Stimulated activated CD4-positive, alpha-beta T cell treated with anti-CD3 and anti-CD28 coated beads, Interleukin-4, amount 100 ng/mL, for 48 hours (primary cell): ENCODE measurements around the gene ANKMY1.
"Not testable (repeated sequence)": the region's sequence is repeated elsewhere in the genome, so short reads cannot be mapped to it uniquely, and the experiment has no call there.

Source experiments
- DNase-seq, 2 donors: peaks; one replicate each; pipeline ENCODE4 v3.0.0-alpha.2; 2020; ENCODE audit warnings: low read depth in 2 of 2

ANKMY1 gene

DNA sequence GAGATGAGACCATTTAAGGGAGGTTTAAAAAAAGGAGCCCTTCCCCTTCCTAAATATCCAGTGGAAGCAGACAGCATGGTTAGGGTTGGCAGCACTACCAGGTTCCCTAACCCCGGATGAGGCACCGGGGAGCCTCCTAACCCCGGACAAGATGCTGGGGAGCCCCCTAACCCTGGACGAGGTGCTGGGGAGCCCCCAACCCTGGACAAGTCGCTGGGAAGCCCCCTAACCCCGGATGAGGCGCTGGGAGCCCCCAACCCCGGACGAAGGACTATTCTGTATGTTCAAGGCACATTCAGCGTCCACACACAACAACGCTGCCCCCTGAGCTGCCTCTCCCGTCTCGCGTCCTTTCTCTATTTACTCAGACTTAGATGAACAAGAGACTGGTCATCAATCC lies 51.9 kb downstream of the ANKMY1 start:
- no peak for DNase-seq

DNA sequence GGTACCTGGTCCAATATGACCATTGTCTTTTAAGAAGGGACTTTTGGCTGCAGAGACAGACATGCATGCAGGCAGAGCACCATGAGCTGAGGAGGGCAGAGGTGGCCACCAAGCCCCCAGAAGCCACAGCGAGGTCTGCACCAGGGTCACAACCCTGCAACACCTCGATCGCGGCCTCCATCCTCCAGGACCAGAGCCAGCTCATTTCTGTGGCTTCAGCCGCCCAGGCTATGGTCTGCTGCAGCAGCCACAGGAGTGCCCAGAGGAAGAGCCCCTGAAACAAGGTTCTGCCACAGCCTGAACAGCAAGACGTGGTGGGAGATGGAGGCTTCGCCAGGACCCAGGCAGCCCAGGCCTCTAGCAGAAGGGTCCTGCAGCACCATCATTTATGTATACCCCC lies 53.9 kb downstream of the ANKMY1 start:
- no peak for DNase-seq

DNA sequence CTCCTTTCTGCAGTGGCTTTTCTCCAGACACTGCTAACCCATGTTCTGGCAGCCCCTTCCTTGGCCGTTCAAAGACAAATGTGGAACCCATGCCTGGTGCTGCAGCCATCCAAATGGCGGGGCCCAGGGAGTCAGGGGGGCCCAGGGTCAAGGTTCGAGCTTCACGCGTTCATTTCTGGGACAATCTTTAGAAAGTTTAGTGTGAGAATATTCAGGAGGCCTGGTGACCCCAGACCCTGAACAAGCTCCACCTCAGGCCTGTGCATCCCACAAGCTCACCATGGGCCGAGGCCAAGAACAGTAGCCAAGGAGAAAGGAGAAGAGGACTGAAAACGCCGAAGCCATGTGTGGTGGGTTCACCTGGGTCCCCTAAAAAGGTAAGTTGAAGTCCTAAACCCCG lies 54.4 kb downstream of the ANKMY1 start:
- DNase-seq, result no peak

DNA sequence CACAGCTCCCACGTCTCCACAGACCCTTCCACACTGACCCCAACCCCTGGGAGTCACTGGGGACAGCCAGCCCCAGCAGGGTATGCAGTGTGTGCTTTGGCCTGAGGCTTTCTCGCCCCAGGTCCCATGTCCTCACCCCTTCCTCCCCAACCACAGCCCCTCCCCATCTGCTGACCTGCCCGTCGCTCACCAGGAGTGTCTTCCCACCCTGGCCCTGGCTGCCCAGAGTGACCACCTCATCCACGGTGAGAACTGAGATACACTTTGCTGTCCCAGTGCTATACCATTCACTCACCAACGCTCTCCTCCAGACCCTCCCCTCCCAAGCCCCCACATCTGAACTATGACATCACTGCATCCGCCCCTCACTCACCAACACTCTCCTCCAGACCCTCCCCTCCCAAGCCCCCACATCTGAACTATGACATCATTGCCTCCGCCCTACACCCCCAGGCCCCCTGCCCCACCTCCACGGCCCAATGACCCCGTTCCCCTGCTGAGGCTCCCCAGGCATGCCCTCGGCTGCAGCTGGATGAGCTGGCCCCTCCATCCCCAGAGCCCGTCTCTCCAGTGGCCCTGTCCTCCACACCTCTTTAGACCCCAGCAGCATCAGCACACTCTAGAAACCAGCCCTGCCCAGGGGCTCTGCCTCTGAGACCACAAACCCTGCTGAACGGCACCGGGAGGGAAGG lies 55.2 kb downstream of the ANKMY1 start:
- DNase-seq, result no peak

DNA sequence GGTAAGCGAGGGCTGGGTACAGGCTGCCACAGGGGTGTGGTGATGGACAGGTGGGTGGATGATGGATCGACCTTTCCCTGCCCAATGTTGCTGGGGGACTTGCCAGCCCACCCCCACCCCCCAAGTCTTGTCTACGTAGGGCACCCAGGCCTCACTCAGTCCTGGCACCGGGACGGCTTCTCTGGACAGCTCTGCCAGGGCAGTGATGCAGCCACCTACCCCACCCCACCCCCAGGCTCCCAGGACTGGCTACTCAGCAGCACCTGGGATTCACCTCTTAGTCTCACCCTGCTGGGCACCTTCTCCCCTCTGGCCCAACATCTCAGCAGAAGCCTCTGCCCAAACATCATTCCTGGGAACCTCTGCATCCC lies 55.7 kb downstream of the ANKMY1 start:
- no peak for DNase-seq

DNA sequence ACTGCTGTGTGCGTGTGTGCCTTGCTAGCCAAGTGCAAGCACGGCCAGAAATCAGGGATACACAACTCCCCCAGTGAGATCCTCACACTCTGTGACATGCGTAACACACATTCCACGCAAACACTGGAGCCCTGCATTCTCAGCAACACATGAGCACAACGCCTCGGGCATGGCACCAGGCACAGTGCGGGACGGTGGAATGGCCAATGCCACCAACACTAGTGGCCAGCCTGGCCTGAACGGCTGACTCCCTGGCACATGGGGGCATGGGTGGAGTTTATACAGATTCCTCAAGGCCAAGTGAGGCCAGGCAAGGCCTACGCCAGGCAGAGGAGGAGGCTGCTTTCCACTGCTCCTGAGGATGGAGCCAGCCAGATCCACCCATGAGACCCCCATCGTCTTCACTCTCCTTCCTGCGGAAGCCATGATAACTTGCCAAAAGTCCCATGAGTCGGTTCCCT lies 56.2 kb downstream of the ANKMY1 start:
- no peak for DNase-seq

DNA sequence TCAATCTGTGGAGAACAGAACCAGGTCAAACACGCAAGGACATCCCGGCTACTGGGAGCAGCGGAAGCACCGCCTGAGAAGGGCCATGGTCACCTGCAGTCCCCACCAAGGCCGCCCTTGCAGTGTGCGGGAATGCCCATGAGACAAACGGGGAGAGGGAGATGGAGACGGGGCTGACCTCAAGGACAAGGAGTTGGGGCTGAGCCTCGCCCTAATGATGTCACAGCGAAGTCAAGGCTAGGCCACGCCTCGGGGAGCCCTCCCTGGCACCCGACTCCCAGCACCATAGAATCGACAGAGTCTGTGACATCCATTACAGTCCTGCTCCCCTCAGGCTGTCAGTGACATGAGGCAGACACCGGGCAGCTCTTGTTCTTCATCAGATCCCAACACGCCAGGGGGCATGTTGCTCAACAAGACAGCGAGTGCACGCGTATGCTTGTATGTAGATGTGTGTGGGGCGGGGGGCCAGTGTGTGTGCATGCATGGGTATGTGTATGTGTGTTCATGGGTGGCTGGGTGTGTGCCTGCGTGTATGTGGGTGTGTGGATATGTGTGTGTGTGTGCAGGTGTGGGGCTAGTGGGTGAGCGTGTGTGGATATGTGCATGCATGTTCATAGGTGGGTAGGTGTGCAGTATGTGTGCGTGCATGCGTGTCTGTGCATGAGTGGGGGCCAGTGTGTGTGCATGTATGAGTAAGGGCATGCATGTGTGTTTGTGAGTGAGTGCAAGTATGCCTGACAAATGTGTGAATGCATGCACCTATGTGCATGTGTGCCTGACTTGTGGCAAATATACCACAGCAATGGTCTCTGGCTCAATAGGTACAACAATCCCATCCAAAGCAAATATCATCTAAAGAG lies 57.0 kb downstream of the ANKMY1 start:
- no peak for DNase-seq

DNA sequence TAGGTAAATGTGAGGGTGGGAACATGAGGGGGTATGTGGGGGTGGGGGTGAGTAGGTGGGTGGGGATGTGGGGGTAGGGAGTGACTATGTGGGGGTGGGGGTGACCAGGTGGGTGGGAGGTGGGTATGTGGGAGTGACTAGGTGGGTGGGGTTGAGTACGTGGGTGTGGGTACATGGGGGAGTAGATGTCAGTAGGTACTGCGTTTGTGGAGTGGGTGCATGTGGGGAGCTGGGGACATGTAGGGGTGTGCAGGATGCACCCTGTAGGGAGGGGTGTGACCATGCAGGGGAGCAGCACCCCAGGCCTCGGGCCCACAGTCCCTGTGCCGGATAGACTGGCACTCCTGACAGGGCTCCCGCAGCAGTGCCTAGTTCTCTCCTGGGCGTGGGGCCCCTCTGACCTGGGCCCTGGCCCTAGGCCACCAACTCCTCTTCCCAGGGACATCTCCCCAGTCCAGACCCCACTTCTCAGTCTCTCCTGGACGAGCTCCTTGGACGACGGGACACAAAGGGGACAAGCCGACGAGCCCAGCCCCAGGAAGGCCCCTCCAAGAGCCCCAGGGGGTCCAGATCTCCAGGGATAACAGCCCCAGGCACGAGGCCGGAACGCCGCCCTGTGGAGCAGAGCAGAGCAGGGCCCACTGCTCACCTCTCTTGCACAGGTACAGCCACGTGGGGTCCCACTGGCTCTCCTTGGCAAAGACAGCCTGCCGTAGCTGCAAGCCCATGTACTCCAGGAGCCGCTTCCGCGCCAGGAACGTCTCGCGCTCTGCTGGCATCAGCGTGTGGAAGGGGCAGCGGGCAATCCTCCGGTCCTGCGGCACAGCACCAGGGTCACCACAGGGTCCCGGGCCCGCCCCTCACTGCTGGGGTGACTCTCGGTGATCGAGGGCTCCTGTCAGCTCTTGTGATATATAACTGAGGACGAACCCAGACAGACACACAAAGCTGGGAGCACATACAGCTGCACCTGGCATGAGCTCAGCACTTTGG lies 58.2 kb downstream of the ANKMY1 start:
- DNase-seq, result no peak

DNA sequence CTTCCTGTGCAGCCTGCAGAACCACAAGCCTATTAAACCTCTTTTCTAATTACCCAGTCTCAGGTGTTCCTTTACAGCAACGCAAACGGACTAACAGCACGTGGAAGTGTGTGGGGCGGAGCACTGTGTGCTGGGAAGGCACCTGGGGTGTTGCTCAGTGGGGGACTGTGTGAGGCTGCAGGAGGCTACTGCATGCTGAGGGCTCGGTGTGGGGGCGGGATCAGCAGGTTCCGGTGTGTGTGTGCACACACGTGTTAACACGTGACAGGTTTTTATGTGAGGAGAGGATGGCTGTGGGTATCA lies 58.9 kb downstream of the ANKMY1 start:
- DNase-seq, result no peak

DNA sequence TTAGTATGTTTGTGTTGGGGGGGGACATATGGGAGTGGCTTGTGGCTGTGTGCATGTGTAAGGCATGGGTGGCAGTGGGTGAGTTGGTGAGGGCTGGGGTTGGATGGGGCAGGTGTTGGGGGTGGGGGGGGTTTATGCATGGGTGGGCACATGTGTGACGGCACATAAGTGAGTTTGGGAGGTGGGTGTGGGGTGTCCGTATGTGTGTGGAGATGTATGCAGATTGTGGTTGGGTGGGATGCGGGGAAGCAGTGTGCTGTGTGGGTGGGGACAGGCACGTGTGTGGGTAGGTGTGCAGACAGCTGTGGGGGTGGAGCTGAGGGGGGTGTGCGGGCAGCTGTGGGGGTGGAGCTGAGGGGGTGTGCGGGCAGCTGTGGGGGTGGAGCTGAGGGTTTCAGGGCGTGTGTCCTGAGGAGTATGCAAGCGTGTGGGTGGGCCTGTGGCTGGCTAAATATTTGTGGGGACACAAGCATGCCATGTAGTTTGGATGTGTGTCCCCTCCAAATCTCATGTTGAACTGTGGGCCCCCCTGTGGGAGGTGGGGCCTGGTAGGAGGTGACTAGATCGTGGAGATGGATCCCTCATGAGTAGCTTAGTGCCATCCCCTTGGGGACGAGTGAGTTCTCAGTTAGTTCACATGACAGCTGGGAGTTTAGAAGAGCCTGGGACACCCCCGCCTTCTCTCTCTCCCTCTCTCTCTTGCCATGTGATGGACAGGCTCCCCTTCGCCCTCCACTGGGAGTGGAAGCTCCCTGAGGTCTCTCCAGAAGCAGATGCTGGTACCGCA lies 59.4 kb downstream of the ANKMY1 start:
- DNase-seq, result no peak

DNA sequence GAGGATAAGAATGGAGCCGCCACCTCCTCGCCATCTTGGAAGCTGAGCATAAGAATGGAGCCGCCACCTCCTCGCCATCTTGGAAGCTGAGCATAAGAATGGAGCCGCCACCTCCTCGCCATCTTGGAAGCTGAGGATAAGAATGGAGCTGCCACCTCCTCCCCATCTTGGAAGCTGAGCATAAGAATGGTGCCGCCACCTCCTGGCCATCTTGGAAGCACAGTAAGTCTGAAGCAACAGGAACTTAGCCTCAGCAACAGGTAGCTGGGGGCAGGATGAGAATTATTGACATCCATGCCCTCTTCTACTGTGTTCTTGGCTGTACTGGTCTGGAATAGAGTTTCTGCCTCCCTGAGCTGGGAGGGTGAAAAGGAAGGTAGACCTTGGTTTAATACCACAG lies 60.7 kb downstream of the ANKMY1 start:
- not testable (repeated sequence) for DNase-seq

DNA sequence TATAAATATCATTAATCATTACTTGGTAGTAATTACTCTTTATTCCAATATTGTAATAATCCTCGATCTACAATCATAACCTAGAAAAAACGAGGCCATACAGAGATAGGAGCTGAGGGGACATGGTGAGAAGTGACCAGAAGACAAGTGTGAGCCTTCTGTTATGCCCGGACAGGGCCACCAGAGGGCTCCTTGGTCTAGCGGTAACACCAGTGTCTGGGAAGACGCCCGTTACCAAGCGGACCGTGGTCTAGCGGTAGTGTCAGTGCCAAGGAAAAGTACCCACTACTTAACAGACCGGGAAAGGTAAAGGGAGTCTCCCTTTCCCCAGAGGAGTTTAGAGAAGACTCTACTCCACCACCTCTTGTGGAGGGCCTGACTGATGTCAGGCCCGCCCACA lies 62.8 kb downstream of the ANKMY1 start:
- DNase-seq, result not testable (repeated sequence)

DNA sequence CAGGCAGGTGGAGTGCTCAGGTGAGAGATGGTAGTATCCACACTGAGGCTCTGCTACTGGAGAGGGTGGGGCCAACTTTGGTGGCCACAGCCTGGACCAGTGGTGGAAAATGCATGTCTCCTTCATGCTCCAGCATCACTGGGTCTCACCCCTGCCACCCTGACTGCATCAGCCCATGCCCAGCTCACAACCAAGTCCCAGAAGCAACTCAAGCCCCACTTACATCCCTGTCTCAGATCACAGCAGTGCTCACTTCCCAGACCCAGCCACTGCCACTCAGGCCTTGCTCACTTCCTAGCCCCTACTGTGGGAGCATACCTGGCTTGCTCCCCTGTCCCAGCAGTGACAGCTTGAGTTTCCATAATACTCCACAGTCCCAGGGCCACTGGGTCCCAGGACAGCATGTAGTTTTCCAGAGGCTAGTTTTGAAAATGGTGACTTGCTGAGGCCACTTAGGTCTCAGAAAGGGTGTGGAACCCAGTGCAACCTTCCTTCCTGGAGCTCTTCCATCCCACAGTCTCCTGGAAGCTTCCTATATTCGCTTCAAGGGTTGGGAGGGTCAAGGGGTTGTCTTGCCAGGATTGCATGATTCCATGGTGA lies 63.5 kb downstream of the ANKMY1 start:
- DNase-seq, result no peak

DNA sequence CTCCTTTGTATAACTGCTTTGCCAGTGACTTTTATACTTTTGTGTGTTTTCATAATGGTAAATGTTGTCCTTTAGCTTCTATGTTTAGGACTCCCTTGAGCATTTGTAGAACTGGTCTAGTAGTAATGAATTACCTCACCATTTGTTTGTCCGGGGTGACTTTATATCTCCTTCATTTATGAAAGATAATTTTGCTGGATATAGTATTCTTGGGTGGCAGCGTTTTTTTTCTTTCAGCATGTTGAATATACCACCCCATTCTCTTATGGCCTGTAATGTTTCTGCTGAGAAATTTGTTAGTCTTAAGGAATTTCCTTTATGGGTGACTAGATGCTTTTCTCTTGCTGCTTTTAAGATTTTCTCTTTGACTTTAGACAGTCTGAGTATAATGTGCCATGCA lies 66.3 kb downstream of the ANKMY1 start:
- DNase-seq, result no peak

DNA sequence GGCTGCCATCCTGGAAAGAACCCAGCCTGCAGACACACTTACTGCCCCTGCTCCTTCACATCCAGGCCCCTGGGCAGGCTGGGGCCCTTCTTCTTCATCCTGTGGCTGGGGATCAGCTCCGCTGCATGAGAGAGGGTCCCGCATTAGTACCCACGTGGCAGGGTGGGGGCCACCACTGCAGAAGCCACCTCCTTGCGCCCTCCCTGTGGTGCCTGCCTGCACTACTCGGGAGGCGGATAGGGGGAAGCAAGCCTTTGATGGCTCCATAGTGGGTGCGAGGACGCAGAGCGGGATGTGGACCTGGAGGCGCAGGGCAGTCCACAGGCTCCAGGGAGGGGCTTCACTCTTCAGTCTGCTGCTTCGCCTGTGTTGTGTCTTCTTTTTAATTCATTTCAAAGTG lies 75.6 kb downstream of the ANKMY1 start:
- no peak for DNase-seq

DNA sequence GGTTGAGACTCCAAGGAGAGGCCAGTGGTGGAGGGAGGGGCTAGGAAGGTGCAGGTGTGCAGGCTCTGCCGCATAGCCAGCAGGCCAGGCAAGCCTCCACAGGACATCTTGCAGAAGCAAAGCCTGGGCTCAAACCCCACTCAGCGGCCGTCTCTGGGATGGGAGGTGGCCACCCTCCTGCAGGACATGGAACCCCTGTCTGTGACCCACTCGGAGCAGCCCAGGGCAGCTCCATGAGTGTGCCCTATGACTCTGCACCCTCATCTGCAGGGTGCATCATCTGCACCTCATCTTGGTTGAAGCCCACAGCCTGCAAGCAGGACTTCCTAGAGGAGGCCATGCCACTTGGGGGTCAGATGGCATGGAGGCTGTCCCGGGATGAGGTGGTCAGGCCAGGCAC lies 76.1 kb downstream of the ANKMY1 start:
- DNase-seq, result no peak

DNA sequence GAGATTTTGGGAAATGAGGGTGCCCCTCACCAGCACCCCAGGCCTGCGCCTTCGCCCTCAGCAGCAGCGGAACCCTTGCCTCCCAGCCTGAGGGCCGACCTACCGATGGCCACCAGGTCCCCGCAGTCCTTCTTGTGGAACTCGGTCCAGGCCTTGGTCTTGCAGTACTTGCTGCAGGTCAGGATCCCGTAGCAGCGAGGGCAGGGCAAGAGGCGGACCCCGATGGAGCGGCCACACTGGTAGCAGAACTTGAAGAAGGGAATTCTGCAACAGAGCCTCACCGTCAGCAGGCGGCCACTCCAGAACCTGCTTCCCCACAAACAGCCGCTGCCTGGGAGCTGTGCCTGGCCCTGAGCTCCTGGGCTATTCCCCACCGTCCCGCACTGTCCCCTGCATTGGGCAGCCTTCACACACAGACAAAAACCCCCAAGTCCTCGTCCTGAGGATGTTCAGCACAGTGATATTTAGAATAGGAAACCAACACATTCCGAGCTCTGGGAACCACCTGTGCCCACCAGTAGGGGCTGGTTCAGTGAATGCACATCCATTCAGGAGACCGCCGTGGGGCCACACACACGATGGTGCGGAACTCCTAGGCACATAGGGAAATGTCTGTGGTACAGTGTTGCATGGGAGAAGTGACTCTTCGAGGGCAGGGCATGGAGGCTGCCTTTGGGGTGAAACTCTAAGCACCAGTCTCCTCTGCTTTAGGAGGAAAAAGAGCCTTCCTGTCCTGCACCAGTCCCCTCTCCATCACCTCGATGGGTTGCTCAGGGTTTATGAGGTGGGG lies 76.8 kb downstream of the ANKMY1 start:
- no peak for DNase-seq

DNA sequence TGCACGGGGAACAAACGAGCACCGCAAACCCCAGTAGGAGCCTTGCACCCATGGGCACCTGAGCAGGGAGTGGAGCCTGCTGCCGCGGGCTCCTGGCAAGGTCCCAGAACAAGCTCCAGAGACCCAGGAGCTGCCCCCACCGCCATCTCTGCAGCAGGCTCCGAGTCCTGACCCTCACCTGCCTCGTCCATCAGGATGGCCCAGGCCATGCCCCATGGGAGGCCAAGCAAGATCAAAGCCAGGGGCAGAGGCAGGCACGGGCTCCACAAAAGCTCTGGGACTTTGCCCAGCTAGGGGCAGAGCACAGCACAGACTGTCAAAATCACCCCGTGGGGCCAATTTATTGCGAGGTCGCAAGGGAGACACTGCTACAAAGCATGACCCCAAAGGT lies 78.7 kb downstream of the ANKMY1 start:
- no peak for DNase-seq

DNA sequence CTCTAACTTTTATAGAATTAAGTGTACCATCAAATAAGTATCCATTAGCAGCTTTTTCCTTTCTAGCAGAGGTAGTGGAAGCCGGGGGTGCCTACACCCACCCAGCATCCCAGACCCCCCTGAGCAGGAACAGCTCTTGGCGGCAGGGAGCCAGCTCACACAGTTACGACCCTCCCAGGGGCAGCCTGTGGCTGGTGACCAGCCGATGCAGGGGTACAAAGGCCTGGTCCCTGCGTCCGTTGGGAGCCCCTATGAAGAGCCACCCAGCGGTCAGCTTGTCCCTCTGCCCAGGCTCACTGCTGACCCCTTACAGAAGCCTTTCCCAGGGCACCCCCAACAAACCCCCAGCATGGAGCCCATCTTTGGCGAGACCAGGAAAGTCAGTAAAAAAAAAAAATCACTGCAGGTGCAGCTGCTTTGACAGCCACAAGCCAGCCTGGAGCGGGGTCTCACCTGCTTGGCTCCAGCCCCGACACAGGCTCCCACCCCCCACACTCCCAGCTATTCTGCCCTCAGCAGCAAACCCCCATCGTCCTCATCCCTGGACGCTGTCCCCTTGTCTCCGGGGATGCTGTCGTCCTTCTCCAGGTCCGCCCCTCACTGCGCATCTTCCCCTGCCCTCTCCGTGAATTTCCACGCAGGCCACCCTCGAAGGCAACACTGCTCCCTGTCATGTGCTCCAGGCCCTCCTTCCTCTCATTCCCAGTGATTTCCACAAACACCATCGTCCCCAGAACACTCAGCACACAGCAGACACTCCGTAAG lies 79.3 kb downstream of the ANKMY1 start:
- DNase-seq, result no peak

DNA sequence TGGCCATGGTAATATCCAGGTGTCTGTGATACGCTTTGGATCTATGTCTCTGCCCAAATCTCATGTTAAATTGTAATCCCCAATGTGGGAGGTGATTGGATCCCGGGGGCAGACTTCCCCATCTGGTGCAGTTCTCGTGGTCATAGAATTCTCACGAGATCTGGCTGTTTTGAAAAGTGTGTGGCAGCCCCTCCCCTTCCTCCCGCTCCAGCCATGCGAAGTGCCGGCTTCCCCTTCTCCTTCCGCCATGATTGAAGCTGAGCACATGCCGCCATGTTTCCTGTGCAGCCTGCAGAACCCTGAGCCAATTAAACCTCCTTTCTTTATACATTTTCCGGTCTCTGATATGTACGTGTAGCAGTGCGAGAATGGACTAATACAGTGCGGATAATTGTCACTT lies 79.9 kb downstream of the ANKMY1 start:
- no peak for DNase-seq
